Esophagus squamous epithelium (tissue), 4 donors: Measurements from ENCODE around the gene OPTC.

ENCODE experiments used
- POLR2A ChIP-seq, 4 donors: fragments of 450-650 bp; IDR thresholded peaks; one replicate each; pipeline ENCODE4 v1.6.1; 2017; ENCODE audit warnings: antibody characterized with exemption in 4 of 4, mild to moderate bottlenecking in 4 of 4, moderate library complexity in 3 of 4
- TF ChIP-seq, protein P1 (sequence below), 6 experiments: fragments of 450-650 bp in 4 of 6; fragments of 200-600 bp in 2 of 6; sonication (generic) in 2 of 6; IDR thresholded peaks; one replicate each; pipeline ENCODE4 v1.5.1; 2016 to 2019; ENCODE audit warnings: antibody characterized with exemption in 6 of 6, mild to moderate bottlenecking in 4 of 6, moderate library complexity in 4 of 6

- no peak for TF ChIP-seq POLR2A (IDR thresholded peaks at IDR 0.05)
- TF ChIP-seq, protein P1, sequence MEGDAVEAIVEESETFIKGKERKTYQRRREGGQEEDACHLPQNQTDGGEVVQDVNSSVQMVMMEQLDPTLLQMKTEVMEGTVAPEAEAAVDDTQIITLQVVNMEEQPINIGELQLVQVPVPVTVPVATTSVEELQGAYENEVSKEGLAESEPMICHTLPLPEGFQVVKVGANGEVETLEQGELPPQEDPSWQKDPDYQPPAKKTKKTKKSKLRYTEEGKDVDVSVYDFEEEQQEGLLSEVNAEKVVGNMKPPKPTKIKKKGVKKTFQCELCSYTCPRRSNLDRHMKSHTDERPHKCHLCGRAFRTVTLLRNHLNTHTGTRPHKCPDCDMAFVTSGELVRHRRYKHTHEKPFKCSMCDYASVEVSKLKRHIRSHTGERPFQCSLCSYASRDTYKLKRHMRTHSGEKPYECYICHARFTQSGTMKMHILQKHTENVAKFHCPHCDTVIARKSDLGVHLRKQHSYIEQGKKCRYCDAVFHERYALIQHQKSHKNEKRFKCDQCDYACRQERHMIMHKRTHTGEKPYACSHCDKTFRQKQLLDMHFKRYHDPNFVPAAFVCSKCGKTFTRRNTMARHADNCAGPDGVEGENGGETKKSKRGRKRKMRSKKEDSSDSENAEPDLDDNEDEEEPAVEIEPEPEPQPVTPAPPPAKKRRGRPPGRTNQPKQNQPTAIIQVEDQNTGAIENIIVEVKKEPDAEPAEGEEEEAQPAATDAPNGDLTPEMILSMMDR (IDR thresholded peaks at IDR 0.05), result no peak
Measured at GRCh38 chr1:203516906-203517305, 23.0 kb downstream of the OPTC start.
